Cardiac fibroblast (primary cell): Measurements from ENCODE around the gene STT3A.
A peak's percentile ranks its signal among the peaks of the same experiment; 100 is the strongest.

Experiments used
- DNase-seq, 2 donors: peaks; one replicate each; pipeline versions ENCODE4 v3.0.0 to v3.0.0-alpha.2; 2010; ENCODE audit warnings: low read depth in 2 of 2
- H3K4me3 ChIP-seq, 2 donors: replicated peaks in 1 of 2; 1 replicate in 1 of 2; 2 replicates in 1 of 2; pipeline ENCODE4 v1.5.1; 2011; ENCODE audit warnings: low read depth in 2 of 2, low read length in 2 of 2, mild to moderate bottlenecking in 2 of 2, moderate library complexity in 1 of 2
- TF ChIP-seq, protein P1 (sequence below): IDR thresholded peaks from one replicate; pipeline ENCODE4 v1.5.1; 2011; ENCODE audit warnings: low read depth, mild to moderate bottlenecking, low read length, inconsistent platforms

STT3A gene

DNA sequence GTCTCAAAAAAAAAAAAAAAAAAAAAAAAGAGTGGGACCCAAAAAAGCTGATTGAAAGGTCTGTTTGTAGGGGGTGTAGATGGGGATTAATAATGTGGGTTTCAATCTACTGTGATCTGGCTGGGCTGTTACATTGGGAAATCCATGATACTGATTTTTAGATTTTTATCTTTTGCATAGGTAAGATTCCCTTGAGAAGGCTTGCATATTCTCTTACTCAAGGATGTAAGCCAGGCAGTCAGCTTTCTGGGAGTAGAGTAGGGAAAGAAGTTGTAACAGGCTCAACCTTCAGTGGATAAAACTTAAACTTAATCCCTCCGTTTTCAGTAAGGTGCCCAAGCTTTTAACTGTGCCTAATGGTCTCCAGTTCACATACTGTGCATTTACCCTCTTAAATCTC, 30.4 kb downstream of the STT3A start:
- no peak overlapping the region for H3K4me3 ChIP-seq
- TF ChIP-seq, protein P1, sequence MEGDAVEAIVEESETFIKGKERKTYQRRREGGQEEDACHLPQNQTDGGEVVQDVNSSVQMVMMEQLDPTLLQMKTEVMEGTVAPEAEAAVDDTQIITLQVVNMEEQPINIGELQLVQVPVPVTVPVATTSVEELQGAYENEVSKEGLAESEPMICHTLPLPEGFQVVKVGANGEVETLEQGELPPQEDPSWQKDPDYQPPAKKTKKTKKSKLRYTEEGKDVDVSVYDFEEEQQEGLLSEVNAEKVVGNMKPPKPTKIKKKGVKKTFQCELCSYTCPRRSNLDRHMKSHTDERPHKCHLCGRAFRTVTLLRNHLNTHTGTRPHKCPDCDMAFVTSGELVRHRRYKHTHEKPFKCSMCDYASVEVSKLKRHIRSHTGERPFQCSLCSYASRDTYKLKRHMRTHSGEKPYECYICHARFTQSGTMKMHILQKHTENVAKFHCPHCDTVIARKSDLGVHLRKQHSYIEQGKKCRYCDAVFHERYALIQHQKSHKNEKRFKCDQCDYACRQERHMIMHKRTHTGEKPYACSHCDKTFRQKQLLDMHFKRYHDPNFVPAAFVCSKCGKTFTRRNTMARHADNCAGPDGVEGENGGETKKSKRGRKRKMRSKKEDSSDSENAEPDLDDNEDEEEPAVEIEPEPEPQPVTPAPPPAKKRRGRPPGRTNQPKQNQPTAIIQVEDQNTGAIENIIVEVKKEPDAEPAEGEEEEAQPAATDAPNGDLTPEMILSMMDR = no peak
- no peak for DNase-seq

DNA sequence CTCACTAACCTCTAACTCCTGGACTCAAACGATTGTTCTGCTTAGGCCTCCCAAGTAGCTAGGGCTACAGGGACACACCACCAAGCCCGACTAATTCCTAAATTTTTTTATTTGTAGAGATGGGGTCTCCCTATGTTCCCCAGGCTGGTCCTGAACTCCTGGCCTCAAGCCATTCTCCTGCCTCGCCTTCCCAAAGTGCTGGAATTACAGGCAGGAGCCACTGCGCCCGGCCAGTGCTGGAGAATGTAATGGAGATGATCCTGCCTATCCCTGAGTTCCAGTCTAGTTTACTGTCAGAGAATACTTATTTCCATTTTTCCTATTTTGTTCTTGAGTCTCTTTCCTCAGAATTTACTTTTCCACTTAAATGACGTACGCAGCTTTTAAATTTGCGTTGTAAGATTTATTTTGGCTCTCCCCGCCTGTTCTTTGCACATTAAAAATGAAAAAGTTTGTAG, 32.1 kb downstream of the STT3A start, which contains the start of gene CHEK1:
Gene CHEK1, plus strand, starts transcription at position 408 of the 458 bp plus-strand sequence. CDS start 1,606 bp downstream, outside the sequence.
- TF ChIP-seq, protein P1 = no peak
- H3K4me3 ChIP-seq = peak within 1 kb of the TSS; percentile 76 to 84
- no peak for DNase-seq

DNA sequence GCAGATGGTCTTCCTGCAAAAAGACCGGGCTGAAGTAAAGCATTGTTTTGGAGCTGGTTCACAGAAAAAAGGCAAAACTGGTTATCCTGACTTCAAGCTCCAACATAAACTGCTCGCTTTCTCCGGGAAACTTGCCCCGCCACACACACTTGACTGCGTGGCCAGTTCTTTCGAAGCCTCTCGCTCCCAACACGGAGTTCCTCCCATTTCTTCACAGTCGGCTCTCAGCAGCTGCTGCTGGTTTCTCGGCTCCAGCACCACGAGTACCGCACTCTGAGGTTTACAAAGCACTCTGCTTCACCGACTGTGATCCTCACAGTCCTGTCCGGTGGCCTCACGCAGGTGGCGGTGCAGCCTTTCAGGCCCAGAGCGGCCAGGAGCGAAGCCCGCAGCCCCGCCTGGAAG, 32.6 kb downstream of the STT3A start:
- TF ChIP-seq, protein P1 = no peak
- peak overlapping the region; percentile 76 to 84 for H3K4me3 ChIP-seq
- DNase-seq = no peak

GRCh38 chr11:125625630-125626287, 33.1 kb downstream of the STT3A start:
- DNase-seq = peak; percentile 92 to 95
- H3K4me3 ChIP-seq = peak overlapping the region; percentile 76 to 84
- TF ChIP-seq, protein P1 = no peak

- H3K4me3 ChIP-seq = peak overlapping the region; percentile 76 to 84
- TF ChIP-seq, protein P1 = peak; percentile 31
- peak in 1 of 2 donors; percentile 90 for DNase-seq
Observed at GRCh38 chr11:125626288-125626950, 33.8 kb downstream of the STT3A start.

DNA sequence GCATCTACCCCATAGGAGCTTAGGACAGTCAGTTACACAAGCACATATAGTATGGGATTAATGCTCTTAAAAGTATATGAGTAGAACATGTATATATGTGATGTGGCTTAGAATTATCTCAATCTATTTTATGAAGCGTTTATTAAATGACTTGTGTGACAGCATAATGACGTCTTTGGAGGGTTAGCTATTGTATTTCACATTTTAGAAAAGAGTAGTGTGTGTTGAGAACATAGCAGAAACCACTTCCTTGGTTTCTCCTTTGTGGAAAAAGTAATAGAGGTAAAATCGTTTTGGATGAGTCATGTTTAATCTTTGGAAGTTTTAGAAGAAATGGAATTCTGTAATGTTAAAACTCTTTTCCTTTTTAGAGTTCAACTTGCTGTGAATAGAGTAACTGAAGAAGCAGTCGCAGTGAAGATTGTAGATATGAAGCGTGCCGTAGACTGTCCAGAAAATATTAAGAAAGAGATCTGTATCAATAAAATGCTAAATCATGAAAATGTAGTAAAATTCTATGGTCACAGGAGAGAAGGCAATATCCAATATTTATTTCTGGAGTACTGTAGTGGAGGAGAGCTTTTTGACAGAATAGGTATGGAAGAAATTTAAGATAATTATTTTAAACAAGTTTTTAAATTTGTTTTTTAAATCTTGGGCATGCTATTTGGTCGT, 34.7 kb downstream of the STT3A start:
- TF ChIP-seq, protein P1 = no peak
- peak overlapping the region; percentile 76 to 84 for H3K4me3 ChIP-seq
- peak; percentile 6 to 20 for DNase-seq
